Activated CD8-positive, alpha-beta memory T cell treated with anti-CD3 and anti-CD28 coated beads, Interleukin-2, amount 50 U/mL, for 4 hours (primary cell): Measurements from ENCODE around the gene FAM76B.

ENCODE experiments used
- DNase-seq: peaks from one replicate; pipeline ENCODE4 v3.0.0-alpha.2; 2020

Gene FAM76B

DNA sequence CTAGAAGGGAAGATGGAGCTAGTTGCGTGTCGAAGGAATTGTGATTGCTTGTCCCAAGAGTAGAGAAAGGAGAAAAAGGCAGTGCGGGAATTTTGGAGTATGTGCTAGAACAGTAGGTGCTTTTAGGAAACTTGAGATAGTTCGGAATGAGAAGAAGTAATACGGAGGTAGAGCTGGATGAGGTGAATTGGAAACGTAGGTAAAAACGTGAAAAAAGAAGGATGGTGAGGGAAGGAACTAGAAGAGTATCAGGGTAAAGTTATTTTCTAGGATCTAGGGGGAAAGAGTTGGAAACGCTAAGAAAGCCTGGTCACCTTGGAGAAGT lies 2.1 kb upstream of the FAM76B start:
- DNase-seq = no peak

DNA sequence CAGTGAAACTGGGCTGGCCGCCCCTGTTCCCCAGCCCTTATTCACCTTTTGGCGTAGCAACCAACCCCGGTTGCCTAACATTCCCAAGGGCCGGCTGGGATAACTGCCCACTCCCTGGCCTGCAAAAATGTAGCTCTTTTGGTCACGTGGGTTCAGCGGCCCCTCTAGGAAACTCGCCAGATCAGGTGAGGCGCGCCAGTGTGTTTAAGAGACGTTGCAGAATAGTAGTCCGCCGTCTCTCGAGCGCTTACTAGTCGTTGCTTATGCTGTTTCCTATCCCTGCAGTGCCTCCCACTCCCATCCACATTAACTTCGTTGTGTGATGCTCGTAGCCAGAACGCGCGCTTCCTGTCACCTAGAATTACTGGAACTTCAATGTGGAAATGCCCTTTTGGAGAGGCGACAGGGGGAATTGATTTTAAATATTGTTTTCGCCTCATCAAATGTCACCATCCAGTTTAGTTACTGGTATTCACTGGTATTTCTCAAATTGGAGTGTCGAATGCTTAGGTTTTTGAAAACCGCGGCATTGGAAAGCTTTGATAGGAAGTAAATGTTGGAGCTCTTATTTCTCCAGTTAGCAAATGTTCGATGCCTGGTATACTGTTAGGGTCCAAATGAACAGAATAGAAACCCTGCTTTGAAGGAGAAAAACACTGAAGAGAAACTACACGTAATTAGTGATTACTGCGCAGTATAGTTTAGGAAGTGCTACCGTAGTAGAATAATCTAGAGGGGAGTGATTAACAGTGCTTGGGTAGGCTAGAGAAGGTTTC lies 1.5 kb upstream of the FAM76B start:
- peak; percentile 41 for DNase-seq

DNA sequence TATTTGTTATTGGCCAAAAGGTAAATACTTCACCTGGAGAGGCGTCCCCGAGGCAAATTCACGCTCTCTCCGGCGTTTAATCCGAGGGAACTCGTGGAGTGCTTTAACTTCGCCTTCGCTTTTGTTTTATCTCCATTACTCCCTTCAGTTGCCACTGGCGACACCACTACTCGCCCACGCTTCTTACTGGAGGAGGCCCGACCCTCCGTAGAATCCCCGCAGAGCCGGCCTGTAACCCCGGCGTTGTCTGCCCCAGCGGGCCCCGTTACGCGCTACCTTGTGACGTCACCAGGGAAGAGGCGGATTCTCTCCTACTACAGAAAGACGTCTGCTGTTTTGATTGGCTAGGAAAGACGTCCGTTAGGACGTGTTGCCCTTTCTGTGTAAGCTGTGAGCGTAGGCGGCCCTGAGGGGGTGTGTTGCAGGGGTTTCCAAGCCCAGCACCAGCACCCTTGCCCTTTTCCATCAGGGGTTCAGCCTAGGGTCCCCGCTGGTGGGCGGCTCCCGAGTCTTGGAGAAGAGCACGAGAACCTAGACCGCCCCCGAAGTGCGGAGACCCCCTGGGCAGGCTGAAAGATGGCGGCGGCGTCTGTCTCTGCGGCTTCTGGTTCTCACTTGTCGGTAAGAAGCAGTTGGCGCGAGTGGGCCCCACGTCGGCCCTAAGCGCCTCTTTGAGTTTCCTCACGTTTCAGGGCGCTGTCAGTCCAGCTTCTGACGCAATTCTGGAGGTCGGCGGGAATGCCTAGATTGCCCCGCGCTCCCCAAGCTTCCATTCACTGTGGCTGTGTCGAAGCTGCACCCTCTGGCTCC lies 746 bp upstream of the FAM76B start, which contains the start of gene CEP57:
TSS of gene CEP57 (plus strand) at position 376 of the 810 bp plus-strand sequence. CDS start at position 577, 201 bp downstream.
- peak; percentile 96 for DNase-seq

DNA sequence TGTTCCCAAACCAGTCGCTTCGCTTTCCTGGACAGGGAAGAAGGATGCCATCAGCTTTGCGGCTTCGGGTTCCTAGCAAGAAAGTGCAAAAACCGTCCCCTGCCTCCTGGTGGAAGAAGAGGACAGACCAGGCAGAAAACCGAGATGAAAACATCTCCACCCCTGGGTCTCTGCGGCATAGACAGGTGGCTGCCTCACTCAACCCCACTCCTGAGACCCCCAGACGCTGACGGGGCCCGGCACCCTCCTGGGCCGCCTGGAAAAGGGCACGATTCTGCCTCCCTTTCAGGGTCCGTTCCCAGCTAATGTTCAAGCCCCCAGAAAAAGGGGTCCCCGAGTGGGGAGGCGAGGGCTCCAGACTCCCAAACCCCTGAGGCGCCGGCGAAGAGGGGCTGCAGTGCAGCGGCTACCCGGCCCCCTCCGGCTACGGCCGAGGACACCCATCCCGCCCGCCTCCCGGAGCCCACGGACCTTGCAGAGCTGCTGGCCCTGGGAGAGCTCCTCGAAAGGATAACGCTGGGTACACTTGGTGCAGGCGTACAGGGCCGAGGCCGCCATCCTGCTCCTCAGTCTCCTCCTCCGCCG lies 569 bp downstream of the FAM76B start:
- no peak for DNase-seq

DNA sequence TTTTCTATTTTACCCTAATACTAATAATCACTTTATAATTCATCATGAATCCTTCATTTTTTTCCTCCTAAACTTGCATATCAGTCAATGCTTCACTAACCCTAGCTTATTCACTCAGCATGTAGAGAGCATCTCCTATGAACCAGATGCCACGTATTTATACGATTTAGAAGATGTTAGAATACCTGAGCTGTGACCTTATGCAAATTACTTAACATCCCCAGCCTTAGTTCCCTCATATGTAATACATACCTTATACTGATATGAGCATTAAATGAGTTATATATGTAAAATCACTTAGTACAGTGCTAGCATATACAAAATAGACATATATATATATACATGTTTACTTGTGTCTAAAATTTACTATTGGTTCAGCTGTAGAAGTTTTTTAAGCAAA lies 9.0 kb downstream of the FAM76B start:
- DNase-seq = no peak

DNA sequence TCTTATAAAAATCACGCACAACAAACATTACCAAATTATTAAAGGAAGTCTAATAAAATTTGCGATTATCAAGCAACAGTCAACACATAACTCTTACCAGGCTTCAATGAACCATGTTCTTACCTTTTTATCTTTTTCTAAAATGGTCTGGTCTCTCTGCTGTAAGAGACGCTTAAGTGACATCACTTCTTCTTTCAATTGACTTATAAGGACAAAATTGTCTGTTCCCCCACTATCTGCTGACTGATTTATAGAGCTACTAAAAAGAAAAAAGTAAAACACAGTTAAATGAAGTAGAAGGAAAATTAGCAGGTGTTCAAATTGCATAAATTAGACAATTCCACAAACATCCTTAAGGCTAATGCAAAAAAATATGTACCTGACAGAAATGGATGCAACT lies 10.9 kb downstream of the FAM76B start:
- DNase-seq = no peak

DNA sequence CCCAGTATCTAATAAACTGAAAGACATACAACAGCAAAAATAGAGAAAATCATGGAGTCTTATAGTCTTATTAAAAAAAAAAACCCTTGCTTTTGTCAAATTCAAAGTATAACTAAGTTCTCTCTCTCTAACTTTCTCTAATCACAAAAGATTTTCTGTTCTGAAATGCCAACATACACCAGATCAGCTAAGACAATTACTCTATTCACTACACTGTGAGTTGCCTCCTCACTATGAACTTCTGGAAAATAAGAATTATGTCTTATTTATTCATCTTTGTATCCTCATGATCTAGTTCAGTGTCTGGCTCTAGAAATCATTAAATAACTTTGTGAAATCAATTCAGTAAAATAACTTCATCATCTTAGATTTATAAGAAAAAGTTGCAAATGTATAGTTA lies 12.7 kb downstream of the FAM76B start:
- no peak for DNase-seq

DNA sequence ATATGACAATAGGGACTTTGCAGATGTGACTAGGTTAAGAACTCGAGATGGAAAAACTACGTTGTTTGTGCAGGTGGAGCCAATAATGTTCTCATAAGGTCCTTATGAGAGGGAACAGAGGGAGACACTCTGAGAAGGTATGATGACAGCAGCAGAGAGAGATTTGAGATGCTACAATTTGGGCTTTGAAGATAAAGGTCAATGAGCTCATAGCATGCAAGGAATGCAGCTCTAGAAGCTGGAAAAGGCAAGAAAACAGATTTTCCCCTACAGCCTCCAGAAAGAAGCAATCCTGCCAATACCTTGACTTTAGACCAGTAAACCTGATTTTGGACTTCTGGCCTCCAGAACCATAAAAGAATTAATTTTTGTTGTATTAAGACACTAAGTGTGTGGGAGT lies 21.1 kb downstream of the FAM76B start:
- no peak for DNase-seq

DNA sequence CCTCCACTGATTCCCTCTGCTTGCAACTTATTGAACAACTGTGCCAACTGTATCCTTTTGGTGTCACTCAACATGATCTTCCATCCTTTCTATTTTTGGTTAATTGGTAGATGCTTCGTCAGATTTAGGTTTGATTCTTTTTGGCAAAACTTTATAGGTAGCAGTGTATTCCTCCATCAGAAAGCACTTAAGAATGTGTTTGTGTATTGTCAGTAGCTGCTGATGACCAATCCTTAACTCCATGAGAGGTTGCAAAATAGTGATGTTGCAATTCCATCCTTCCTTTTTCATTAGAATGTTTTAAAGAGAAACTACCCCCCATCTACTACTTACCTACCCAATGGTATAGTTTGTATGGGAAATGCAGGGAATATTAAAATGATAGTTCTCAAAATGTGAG lies 22.1 kb downstream of the FAM76B start:
- no peak for DNase-seq

DNA sequence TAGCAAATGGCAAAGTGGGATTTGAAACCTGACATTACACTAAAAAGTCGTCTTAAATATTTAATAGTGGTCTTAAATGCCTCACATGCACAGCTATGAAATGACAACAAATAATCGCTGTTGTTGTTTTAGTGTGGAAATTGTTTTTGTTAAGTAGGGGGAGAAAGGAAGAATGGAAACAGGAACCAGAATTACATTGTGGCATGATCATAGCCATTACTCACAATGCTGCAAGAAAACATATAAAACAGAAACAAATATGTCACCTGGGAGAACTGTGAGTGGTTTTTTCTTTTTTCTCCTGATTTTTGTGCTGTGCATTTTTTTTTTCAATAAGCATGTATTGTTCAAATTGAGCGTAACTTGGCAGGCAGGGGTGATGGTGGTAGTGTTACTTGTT lies 22.9 kb downstream of the FAM76B start:
- DNase-seq = no peak

DNA sequence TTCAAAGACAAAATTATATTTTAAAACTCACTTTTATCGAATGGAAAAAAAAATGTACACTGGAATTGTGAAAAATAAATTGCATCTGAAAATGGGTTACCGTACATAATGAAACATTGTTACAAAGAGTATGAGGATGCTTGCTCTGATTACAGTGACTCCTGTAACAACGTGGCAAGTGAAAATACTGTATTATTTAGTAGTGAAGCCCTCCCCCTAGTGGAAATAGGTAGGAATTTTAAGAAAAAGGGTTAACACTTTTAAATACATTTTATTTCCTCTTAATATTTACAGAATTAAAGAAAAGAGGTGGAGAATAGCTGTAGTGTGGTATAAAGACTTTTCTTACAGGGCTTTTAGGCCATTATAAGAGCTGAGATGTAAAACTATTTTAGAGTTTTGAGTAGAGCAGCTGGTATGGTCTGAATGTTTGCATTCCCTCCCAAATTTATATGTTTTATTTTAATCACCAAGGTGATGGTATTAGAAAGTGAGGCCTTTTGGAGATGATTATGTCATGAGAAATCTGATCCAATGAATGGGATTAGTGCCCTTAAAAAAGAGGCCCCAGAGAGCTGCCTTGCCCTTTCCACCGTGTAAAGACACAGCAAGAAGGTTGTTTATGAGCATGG lies 25.2 kb downstream of the FAM76B start:
- no peak for DNase-seq

DNA sequence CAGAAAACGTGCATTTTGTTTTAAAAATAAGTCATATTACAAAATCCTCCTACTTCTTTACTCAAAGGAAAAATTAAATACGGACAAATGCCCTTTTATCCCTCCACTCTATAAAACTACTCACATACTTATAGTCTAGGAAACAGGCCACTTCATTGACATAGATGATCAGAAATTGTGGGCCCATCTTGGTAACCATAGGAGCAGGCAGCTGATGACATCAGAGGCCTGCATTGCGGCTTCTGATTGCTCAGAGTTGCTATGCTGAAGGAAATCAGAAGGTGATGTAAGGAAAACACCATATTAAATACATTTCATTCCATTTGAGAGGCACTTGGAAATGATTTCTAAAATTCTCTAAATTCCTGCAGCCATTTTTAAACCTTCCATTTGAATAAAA lies 27.0 kb downstream of the FAM76B start:
- no peak for DNase-seq

DNA sequence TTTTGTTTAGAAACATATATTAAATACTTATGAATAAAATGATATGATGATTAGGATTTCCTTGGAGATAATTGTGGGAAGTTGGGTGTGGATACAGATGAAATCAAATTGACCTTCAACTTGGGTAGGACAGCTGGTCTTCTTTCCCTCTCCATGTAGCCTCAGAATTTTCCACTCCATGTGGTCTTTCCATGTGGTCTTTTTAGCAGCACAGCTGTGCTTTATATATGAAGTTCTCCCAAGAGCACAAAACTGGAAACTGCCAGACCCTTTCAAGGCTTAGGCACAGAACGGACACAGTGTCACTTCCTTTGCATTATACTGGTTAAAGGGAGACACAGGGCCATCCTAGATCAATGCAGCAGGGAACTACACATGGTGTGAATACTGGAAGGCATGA lies 28.6 kb downstream of the FAM76B start:
- DNase-seq = no peak

DNA sequence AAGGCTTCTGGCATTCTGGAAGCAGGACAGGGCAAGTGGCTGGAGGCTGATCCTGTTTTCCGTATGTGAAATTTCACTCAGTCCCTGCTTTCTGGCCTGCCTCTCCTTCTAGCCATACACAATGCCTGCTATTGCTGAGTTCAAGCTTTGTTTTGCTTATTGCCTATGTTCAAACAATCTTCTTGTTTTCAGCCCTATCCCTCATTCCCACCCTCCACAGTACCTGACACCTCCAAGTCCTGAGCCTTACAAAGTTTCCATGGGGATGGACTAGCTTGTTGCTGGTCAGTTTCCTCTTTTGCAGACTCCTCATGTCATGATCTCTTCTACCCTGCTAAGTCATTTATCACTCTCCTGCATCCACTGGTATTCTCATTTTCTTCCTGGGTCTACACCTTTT lies 38.1 kb downstream of the FAM76B start:
- no peak for DNase-seq

DNA sequence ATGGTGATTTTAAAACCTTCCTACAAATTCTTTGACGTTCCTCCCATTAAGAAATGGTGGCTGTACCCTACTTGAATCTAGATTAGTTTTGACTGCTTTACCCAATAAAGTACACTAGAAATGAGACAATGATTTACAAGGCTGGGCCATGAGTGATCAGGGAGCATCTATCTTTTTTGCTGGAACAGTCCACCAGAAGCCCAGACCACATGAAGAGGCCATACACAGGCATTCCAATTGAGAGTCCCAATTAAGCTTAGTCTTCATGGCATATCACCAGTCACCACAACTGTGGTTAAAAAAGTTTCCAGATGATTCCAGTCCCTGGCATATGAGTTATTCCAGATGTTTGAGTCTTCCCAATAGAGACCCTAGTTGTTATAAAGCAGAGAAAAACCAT lies 39.5 kb downstream of the FAM76B start:
- DNase-seq = no peak

DNA sequence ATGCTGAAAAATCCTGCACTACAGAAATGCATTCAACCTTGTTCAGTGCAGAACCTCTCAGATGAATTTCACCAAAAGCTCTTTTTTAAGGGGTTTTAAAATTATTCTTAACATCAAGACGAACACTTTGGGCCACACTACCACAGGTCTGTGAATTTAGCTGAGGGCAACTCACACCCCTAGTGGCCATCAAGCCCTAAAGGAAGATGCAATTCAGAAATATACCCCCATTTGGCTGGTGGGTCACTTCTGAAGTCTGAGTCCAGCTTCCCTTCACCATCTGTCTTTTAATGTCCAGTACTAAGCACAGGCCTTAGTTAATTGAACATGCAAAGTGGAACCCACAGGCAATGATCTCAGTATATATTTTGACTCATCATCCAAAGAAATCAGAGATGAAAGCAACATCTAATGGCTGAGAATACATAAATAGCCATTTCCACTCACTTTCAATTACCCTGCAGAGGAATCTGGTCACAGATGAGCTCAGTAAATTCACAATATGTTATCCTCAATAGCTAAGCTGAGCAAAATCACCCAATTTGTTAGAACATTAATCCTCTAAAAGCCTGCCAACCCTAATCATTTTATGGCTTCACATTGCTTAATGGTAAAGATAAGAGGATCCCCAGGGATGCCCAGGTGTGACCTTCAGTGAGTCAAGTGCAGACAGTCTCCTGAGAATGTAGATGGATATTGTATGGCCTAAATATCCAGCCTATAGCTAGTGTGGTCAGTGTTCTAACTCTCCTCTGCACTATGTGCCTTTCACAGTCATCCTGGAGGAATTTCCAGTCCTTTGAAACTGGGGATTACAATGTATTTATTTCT lies 50.3 kb downstream of the FAM76B start:
- no peak for DNase-seq

DNA sequence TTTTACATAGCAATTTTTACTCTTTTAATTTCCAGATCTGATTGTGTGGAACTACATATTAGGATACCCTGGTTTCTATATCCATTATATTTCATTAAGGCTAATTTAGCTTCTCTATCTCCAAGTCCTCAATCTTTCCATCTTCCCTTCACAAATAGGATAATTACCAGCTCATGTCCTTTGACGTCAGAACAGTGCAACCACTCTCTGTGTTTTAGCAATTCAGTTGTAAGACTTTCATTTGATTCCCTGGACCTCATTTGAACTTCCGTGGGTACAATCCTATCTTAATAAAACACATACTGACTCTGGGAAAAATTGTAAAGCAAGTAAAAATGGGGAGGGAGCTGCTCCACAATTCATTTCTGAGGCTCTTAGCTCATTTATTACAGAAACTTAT lies 52.8 kb downstream of the FAM76B start:
- no peak for DNase-seq

DNA sequence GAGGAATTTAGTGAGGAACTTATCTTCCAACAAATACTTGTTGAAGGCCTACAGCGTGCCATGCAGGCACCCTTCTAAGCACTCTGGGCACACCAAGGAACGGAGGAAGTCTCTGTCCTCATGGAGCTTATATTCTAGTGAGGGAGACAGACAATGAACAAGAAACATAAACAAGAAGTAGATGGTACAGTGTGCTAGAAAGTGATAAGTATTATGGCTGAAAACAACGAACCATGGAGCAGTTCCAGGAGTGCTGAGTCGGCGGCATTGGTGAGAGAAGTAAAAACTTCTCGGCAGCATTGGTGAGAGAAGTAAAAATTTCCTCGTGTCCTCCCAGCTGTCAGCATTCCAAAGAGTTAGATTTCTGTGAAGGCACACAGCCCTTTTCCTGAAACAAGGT lies 53.2 kb downstream of the FAM76B start:
- no peak for DNase-seq

DNA sequence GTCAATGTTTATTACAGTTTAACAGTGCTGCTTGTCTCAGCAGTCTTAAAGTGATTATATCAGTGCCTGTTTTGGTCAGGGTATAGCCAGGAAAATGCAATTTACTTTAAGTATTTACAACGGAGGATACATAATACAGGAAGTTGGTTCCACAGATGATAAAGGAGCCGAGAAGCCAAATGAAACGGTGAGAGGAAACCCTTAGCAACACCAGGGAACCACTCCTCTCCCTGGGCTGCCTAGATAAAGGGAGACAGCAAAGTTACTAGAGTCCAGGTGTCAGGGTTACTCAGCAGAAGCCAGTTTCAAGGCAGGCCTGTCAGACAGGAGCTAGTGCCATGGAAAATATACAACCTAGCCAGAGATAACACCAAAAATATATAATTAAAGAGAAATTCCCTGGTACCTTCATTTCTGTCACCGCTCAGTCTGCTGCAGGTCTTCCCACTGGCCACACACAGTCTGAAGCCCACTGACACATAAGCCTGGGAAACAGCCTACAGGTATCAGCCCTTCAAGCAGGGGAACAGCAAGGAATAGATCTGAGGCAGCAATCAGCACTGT lies 55.5 kb downstream of the FAM76B start:
- DNase-seq = no peak

DNA sequence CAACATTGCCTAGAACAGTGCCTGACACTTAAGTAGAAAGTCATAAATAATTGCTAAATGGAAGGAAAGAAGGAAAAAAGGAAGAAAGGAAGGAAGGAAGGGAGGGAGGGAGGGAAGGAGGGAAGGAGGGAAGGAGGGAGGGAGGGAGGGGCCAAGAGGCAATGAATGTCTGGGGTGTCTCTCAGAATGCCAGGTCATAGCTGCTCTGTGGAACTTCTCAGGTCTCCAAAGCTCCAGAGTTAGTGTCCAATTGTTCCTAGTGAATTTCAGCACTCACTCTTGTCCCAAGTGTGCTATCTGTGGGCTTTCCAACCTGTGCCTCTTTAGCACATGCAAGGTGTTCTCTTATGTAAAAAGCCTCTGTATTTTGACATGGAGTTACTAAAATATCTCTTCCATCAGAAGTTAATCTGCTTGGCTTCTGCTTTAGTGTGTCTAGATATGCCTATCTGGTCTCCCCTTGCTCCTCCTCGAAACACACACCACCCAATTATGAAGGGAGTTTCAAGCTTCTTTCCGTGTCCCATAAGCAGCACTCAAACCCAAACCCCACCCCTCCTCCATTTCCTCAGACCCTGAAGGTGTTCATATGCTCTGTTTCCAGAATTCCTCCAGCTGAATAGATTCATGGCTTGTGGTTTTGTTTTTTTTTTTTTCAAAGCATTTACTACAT lies 56.5 kb downstream of the FAM76B start:
- no peak for DNase-seq

DNA sequence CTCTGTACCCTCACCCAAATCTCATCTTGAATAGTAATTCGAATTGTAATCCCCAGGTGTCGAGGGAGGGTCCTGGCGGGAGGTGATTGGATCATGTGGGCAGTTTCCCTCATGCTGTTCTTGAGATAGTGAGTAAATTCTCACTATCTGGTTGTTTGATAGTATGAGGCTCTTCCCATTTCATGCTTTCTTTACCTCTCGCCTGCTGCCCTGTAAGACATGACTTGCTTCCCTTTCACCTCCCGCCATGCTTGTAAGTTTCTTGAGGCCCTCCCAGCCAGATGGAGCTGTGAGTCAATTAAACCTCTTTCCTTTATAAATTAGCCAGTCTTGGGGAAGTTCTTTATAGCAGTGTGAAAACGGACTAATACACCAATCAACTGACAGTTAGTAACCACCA lies 60.1 kb downstream of the FAM76B start:
- no peak for DNase-seq

DNA sequence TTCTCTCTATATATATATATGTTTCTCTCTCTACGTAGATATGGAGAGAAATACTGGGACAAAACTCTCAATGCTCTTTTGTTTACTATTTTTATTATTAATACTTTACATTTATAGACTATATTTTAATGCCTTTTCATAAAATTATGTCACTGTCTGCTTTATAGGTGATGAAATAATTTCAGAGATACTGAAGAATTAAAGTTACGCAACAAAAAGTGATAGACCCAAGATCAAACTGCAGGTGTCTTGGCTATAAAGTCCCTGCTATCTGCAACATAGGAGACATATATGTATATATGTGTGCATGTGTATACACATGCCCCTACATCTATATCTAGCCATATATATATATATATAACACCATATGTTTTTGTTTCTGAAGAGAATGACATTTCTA lies 60.8 kb downstream of the FAM76B start:
- DNase-seq = no peak
